ENCODE results near the gene NSF. TPM values are rescaled to one million over a fixed set of nuclear protein-coding genes. Genes with fewer than 3 reads are reported as not detected.

The NSF gene
- total and polyA plus RNA-seq, 5 donors, result 8.9 to 34.3 (median 28.5) TPM

DNA sequence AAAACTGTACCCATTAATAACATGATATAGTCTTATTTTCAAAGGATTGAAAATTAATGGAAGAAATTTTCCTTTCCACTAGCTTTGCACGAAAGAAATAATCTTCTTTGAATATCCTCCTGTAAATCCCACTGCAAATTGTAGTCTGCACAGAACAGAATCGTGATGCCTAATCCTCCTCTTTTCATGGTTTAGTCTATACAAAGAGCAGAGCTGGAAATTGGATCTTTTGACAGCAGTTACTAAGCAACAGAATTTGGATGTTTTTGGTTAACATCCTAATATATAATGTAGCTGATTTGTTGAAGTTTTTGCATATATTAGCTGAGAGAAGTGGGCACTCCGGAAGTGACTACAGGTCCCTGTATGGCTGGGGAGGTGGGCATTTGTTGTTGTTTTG lies 129.4 kb downstream of the NSF start:
- no peaks in the 10 kb centered on the region for H3K27me3 ChIP-seq (ENCODE audit: control insufficient read depth, insufficient read depth)
- H3K4me3 ChIP-seq (ENCODE audit: low read length), result no peak overlapping the region
- intact Hi-C loops (cut with DNase I), result no loop called here
- ATAC-seq (no peak), DNase-seq (no peak)
- H3K27ac ChIP-seq (ENCODE audit: low read length), result no peak overlapping the region
- WGBS, result 45% methylated on average over 3 of the region's 3 CpGs
- peaks cover 2% of the 10 kb centered on the region for H3K4me1 ChIP-seq (ENCODE audit: control insufficient read depth, insufficient read depth, low read length)
- H3K9me3 ChIP-seq (ENCODE audit: control insufficient read depth, low read length), result no peaks in the 10 kb centered on the region

DNA sequence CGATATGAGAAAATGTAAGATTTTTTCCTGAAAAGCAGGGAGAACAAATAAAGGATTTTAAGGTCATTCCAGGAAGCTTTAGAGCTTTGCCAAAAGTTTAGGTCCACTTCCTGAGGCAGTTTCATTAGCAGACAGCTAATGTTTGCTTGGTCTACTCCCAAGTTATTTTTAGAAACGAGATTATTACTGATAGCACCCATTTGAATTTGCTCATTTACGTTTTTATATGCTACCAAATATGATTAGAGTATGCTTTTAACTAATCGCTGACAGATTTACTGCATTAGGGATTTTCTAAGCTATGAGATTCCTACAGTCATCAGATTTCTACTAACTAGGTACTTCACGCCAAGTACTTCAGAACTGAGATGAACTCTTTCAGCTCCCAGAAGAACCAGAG lies 129.9 kb downstream of the NSF start:
- no peaks in the 10 kb centered on the region for H3K9me3 ChIP-seq (ENCODE audit: control insufficient read depth, low read length)
- no peak overlapping the region for H3K27ac ChIP-seq (ENCODE audit: low read length)
- ATAC-seq (no peak), DNase-seq (no peak)
- WGBS, result 34% methylated on average over 5 of the region's 5 CpGs
- H3K4me3 ChIP-seq (ENCODE audit: low read length), result no peak overlapping the region
- H3K27me3 ChIP-seq (ENCODE audit: control insufficient read depth, insufficient read depth), result no peaks in the 10 kb centered on the region
- intact Hi-C loops (cut with DNase I), result no loop called here
- H3K4me1 ChIP-seq (ENCODE audit: control insufficient read depth, insufficient read depth, low read length), result peaks cover 2% of the 10 kb centered on the region

GRCh38 chr17:46722662-46723285 lies 132.3 kb downstream of the NSF start:
- Histone ChIP-seq H3K27ac (ENCODE audit: low read length) (no peak overlapping the region), H3K27me3 (ENCODE audit: control insufficient read depth, insufficient read depth) (no peaks in the 10 kb centered on the region), H3K9me3 (ENCODE audit: control insufficient read depth, low read length) (no peaks in the 10 kb centered on the region), H3K4me1 (ENCODE audit: control insufficient read depth, insufficient read depth, low read length) (peaks cover 2% of the 10 kb centered on the region), H3K4me3 (ENCODE audit: low read length) (no peak overlapping the region)
- WGBS, result 68% methylated on average over 7 of the region's 7 CpGs
- no peak for ATAC-seq
- no peak for DNase-seq
- intact Hi-C loops (cut with DNase I), result no loop called here

DNA sequence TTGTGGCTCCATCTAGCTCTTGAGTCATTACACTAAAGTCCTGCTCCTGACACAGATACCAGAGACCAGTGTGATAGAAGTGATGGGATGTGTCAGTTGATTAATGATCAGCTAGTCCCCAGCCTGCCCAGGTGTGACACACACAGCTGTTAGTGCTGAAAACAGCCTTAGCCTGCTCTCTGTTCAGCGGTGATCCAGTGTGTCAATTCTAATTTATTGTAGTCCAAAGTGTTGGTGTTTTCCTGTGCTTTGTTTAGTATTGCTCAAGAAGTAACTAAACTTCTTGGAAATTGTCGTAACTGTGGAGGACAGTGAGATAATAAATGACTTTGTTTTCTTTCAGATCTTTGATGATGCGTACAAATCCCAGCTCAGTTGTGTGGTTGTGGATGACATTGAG lies 135.7 kb downstream of the NSF start:
- intact Hi-C loops (cut with DNase I), result no loop called here
- no peak overlapping the region for H3K27ac ChIP-seq (ENCODE audit: low read length)
- H3K4me1 ChIP-seq (ENCODE audit: control insufficient read depth, insufficient read depth, low read length), result no peaks in the 10 kb centered on the region
- no peaks in the 10 kb centered on the region for H3K27me3 ChIP-seq (ENCODE audit: control insufficient read depth, insufficient read depth)
- no peaks in the 10 kb centered on the region for H3K9me3 ChIP-seq (ENCODE audit: control insufficient read depth, low read length)
- no peak for ATAC-seq
- no peak overlapping the region for H3K4me3 ChIP-seq (ENCODE audit: low read length)
- WGBS, result 88% methylated on average over 3 of the region's 3 CpGs
- DNase-seq, result no peak

- Histone ChIP-seq H3K9me3 (ENCODE audit: control insufficient read depth, low read length) (no peaks in the 10 kb centered on the region), H3K27ac (ENCODE audit: low read length) (no peak overlapping the region), H3K4me1 (ENCODE audit: control insufficient read depth, insufficient read depth, low read length) (no peaks in the 10 kb centered on the region), H3K4me3 (ENCODE audit: low read length) (no peak overlapping the region), H3K27me3 (ENCODE audit: control insufficient read depth, insufficient read depth) (no peaks in the 10 kb centered on the region)
- intact Hi-C loops (cut with DNase I), result no loop called here
- no peak for DNase-seq
- ATAC-seq, result no peak
- WGBS, result 94% methylated on average over 4 of the region's 4 CpGs
Measured at GRCh38 chr17:46727572-46728348, 137.3 kb downstream of the NSF start.

DNA sequence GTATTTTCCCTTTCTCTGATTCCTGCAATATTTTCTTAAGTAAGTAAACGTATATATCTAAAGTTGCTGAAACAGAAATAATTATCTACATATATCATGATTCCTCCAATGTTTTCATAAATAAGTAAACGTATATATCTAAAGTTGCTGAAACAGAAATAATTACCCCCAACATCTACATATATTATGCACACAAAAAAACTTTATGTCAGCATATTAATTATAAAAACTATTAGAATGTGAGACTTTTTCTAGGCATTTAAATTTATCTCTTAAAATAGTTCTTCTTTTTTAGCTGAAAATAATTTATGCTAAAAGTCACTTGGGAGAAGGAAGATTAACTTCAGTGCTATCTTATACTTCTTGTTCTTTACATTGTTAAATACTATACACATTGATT lies 139.6 kb downstream of the NSF start:
- ATAC-seq, result no peak
- intact Hi-C loops (cut with DNase I), result no loop called here
- Histone ChIP-seq H3K4me1 (ENCODE audit: control insufficient read depth, insufficient read depth, low read length) (no peaks in the 10 kb centered on the region), H3K9me3 (ENCODE audit: control insufficient read depth, low read length) (no peaks in the 10 kb centered on the region), H3K4me3 (ENCODE audit: low read length) (no peak overlapping the region), H3K27me3 (ENCODE audit: control insufficient read depth, insufficient read depth) (no peaks in the 10 kb centered on the region), H3K27ac (ENCODE audit: low read length) (no peak overlapping the region)
- 92% methylated on average over 2 of the region's 2 CpGs for WGBS
- no peak for DNase-seq

- intact Hi-C loops (cut with DNase I), result no loop called here
- H3K27me3 ChIP-seq (ENCODE audit: control insufficient read depth, insufficient read depth), result no peaks in the 10 kb centered on the region
Measured at GRCh38 chr17:46730679-46731078, 140.2 kb downstream of the NSF start.

DNA sequence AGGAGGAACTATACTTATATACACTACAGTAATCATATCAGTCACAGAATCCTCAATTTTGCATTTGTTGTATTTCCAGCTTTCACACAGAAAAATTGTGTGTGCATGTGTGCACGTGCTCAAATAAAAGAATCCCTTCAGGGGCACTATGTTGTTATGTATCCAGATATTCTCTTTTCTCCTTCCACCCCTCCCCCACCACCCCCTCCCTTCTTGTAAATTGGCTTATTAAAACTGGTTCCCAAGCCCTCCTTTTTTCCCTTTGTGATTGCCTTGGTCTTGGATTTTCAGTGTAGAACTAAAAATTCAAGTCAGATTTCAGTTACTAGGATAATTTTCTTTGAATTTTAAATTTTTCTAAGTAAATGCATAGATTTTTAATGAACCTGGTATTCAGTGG lies 141.7 kb downstream of the NSF start:
- Histone ChIP-seq H3K4me1 (ENCODE audit: control insufficient read depth, insufficient read depth, low read length) (no peaks in the 10 kb centered on the region), H3K27ac (ENCODE audit: low read length) (no peak overlapping the region), H3K9me3 (ENCODE audit: control insufficient read depth, low read length) (no peaks in the 10 kb centered on the region), H3K27me3 (ENCODE audit: control insufficient read depth, insufficient read depth) (no peaks in the 10 kb centered on the region), H3K4me3 (ENCODE audit: low read length) (no peak overlapping the region)
- WGBS, result 80% methylated on average over 1 of the region's 1 CpG
- intact Hi-C loops (cut with DNase I), result no loop called here
- DNase-seq, result no peak
- no peak for ATAC-seq

More at GRCh38 chr17:46730679-46731078, 140.2 kb downstream of the NSF start:
- WGBS, result 98% methylated on average over 1 of the region's 1 CpG
- no peak overlapping the region for H3K27ac ChIP-seq (ENCODE audit: low read length)
- H3K4me3 ChIP-seq (ENCODE audit: low read length), result no peak overlapping the region
- ATAC-seq (no peak), DNase-seq (no peak)
- no peaks in the 10 kb centered on the region for H3K9me3 ChIP-seq (ENCODE audit: control insufficient read depth, low read length)
- no peaks in the 10 kb centered on the region for H3K4me1 ChIP-seq (ENCODE audit: control insufficient read depth, insufficient read depth, low read length)

- H3K4me3 ChIP-seq (ENCODE audit: low read length), result no peak overlapping the region
- H3K27ac ChIP-seq (ENCODE audit: low read length), result no peak overlapping the region
- ATAC-seq, result no peak
- H3K4me1 ChIP-seq (ENCODE audit: control insufficient read depth, insufficient read depth, low read length), result no peaks in the 10 kb centered on the region
- intact Hi-C loops (cut with DNase I), result no loop called here
- no peaks in the 10 kb centered on the region for H3K27me3 ChIP-seq (ENCODE audit: control insufficient read depth, insufficient read depth)
- 76% methylated on average over 7 of the region's 7 CpGs for WGBS
- H3K9me3 ChIP-seq (ENCODE audit: control insufficient read depth, low read length), result no peaks in the 10 kb centered on the region
- DNase-seq, result no peak
Measured at GRCh38 chr17:46732754-46733398, 142.4 kb downstream of the NSF start.

DNA sequence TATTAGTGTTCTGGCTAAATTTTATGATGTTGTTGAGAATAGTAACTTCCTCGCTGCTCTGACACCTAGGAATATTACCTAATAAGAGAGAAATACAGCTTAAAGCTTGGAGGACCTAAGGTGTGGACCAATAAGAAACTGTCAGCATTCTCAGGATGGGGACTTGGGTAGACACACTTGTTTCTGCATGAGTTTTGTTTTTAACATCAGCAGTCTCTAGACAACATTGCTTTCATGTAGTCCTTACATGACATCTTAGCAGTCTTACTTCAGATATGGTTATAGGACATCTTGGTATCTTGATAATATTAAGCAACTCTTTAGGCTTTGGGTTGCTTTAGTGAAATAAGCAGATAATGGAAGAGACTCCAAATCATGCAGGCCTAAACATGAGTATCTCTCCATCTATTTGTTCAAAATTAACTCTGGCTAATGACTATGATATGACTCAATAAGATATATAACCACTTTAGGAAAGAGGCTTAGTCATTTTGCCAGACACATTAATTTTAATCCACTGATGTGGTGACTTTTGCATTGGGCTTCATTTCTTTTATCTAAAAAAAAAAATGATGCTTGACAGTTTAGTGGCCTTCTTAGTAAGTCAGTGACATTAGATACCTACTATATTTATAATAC lies 143.5 kb downstream of the NSF start:
- intact Hi-C loops (cut with DNase I), result no loop called here
- DNase-seq (no peak), ATAC-seq (no peak)
- Histone ChIP-seq H3K27ac (ENCODE audit: low read length) (no peak overlapping the region), H3K27me3 (ENCODE audit: control insufficient read depth, insufficient read depth) (no peaks in the 10 kb centered on the region), H3K4me3 (ENCODE audit: low read length) (no peak overlapping the region), H3K9me3 (ENCODE audit: control insufficient read depth, low read length) (no peaks in the 10 kb centered on the region), H3K4me1 (ENCODE audit: control insufficient read depth, insufficient read depth, low read length) (no peaks in the 10 kb centered on the region)
- WGBS, result 100% methylated on average over 1 of the region's 1 CpG

GRCh38 chr17:46736100-46736499 lies 145.6 kb downstream of the NSF start:
- intact Hi-C loops (cut with DNase I), result no loop called here
- Histone ChIP-seq H3K27ac (ENCODE audit: low read length) (no peak overlapping the region), H3K27me3 (ENCODE audit: control insufficient read depth, insufficient read depth) (no peaks in the 10 kb centered on the region), H3K4me1 (ENCODE audit: control insufficient read depth, insufficient read depth, low read length) (no peaks in the 10 kb centered on the region), H3K9me3 (ENCODE audit: control insufficient read depth, low read length) (no peaks in the 10 kb centered on the region), H3K4me3 (ENCODE audit: low read length) (no peak overlapping the region)
- DNase-seq (no peak), ATAC-seq (no peak)
